HG03196 (cell line): Measurements from ENCODE around the gene PSKH1.
"Not testable (repeated sequence)": the region's sequence is repeated elsewhere in the genome, so short reads cannot be mapped to it uniquely, and the experiment has no call there.

Experiments used
- ATAC-seq: cut with Tn5 transposase; IDR thresholded peaks from one replicate; pipeline ENCODE4 v1.9.1; 2021; ENCODE audit not compliant: unreplicated experiment

PSKH1 gene

DNA sequence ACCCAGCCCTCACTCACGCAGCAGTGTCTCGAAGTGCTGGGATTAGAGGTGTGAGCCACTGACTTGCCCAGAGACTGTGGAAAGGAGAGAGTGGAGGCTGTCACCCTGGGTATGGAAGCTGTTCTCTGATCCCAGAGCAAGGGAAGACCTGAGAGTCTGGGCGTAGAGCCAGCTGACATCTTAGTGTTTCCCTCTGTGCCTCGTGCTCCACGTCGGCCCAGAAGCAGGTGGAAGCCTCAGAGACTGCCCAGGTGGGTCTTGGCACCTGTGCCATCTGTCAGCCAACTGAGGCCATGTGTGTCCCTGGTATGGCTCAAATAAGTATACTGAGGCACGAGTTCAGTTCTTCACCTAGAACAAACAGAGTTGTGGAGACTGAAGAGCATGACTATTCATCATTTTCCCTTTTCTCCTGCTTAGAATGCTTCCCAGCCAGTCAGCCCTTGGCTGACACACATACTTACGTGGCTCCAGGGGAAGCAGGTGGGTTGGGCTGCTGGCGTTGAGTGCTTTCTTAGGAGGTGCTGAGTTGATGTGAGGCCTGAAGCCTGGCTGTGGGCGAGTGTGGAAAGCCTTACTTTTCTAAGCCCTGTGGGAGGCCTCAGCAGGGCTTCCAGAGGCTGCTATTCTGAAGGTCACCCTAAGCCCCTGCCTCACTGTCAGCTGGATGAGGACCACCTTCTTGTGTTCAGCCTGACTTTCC is 30.5 kb downstream of the PSKH1 start:
- no peak for ATAC-seq

- ATAC-seq: no peak
These were observed 31.3 kb downstream of the PSKH1 start for GRCh38 chr16:67924140-67924906.

DNA sequence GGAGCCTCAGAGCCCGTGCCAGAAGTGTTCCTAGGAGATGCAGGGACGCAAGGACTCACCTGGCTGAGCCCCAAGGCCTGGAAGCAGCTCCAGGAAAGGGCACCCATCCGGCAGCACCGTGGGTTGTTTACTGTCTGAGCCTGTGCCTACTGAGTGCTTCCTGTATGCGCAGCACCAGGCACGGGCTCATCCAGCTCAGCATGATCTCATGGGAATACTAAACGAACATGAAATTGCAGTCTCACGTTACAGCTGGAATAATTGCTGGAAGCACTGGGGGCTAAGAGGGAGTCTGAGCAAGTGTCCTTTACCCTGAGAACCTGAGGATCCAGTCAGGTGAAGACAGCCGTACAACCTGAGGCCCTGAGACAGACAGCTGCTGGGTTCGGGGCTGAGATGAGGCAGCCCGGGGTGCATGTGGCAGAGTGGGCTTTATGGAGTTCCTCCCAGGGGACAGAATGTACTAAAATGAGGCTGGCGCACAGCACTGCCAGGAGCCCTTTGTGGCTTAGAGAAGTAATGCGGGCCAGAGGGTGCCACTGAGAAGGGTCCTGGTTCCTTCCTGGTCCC is 33.2 kb downstream of the PSKH1 start:
- ATAC-seq: no peak

GRCh38 chr16:67927131-67927941 is 34.3 kb downstream of the PSKH1 start:
- no peak for ATAC-seq

GRCh38 chr16:67928147-67928546 is 35.1 kb downstream of the PSKH1 start:
- ATAC-seq: no peak

- ATAC-seq: no peak
These were observed 35.7 kb downstream of the PSKH1 start for GRCh38 chr16:67928561-67929364.

DNA sequence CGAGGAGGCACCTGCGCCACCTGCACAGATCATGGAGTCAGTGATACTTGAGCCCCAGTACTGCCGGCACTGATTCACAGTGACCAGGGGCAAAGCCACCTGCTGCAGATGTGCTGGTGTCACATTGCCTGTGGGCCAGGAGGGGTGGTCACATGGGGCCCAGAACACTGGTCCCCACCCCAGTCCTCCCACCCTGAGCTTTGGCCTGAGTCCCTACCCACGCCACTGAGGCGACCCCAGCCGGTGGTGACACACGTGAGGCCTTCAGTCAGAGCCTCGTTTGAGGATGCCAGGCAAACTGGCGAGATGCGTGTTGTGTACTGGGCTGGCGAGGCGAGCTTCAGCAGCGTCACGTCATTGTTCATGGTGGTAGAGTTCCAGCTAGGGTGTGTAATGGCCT is 37.1 kb downstream of the PSKH1 start:
- ATAC-seq: no peak

DNA sequence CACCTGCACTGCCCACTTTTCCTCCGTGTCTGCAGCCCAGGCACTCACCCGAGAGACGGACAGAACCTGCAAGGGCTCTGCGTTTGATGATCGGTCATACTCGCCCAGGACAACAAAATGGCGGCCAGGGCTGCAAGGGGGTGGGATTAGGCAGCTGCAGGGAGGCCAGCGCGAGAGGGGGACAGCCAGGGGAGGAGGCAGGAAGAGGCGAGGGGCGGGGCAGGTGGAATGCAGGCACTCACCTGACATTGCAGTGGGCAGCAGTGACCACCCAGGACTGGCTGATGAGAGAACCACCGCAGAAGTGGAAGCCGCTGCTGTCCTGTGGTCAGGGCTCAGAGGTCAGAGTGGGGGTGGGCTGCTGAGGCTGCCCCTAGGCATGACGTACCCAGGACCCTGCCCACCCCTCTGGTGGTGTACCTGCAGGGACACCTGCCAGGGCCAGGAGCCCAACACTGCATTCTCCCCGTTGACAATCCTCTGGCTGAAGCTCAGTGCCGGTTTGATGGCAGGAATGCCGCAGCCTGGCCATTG is 37.7 kb downstream of the PSKH1 start:
- no peak for ATAC-seq

- no peak for ATAC-seq
These were observed 38.8 kb downstream of the PSKH1 start, which contains the start of gene CTRL for GRCh38 chr16:67931712-67932461. Gene CTRL (minus strand): TSS chr16:67931862. CDS start chr16:67931852, 10 bp downstream.

DNA sequence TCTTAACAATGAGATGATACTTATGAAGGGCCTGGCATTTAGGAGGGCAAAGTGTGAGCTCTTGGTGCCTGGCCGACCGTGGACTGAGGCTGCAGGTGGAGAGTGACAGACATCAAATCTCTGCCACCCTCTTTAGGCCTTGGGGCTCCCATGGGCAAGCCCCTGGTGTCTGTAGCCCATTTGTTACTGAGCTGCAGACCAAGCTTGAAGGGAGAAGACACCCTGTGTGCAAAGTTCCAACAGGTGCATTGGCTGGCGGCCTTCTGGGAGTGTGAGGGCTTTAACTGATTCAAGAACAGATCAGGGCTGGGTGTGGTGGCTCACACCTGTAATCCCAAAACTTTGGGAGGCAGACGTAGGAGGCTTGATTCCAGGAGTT is 39.4 kb downstream of the PSKH1 start:
- no peak for ATAC-seq

DNA sequence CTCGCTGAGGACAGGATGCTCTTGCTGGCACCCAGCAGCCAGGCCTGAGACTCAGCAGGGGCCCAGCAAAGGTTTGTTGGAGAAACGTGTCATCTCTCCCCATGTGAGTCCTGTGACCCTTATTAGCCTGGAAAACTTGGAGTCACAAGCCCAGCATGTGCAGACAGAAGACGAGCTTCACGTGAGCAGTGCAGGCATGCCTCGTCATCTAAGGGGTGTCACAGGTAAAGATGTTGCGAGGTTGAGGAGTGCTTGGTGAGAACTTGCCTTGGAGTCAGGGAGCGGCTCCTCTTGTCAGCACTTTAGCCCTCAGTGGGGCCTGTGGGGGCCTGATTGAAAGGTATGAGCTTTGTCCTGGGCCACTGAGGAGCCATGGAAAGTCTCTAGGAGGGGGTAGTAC is 40.8 kb downstream of the PSKH1 start:
- no peak for ATAC-seq

DNA sequence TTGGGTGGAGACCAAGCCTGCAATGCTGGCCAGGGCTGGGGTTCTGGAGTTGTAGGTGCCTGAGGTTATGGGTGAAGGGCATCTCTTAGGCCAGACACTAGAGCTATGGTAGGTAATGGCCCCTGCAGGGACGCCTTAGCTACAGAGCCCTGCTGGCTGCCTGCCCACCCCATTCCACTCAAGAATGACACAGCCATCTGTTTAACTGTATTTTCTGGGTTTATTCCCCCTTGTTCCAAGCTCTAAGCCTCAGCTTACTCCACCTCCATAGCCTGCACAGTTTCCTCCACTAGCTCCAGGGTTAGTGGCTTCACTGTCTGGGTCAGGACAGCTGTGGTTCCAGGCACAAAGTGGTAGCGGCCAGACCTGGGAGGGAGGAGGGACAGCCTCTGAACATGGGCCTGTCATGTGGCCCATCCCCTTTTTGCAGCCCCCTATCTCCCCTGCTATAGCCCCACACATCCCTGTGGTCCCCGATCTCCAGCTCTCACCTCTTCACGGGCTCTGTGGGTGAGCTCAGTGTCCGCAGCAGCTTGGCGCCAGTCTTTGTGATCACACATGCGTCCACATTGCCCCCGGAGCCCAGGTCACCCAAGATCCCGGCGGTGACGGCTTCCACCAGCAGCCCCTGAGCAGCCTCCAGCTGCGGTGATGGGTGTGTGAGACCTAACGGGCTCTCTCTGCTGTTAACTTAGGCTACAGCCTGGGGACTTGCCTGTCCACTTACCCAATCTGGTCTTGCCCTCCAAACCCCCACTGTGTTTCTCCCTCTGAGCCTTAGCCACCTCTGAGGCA is 41.4 kb downstream of the PSKH1 start:
- ATAC-seq: no peak

- ATAC-seq: no peak
These were observed 42.0 kb downstream of the PSKH1 start for GRCh38 chr16:67935101-67935401.

DNA sequence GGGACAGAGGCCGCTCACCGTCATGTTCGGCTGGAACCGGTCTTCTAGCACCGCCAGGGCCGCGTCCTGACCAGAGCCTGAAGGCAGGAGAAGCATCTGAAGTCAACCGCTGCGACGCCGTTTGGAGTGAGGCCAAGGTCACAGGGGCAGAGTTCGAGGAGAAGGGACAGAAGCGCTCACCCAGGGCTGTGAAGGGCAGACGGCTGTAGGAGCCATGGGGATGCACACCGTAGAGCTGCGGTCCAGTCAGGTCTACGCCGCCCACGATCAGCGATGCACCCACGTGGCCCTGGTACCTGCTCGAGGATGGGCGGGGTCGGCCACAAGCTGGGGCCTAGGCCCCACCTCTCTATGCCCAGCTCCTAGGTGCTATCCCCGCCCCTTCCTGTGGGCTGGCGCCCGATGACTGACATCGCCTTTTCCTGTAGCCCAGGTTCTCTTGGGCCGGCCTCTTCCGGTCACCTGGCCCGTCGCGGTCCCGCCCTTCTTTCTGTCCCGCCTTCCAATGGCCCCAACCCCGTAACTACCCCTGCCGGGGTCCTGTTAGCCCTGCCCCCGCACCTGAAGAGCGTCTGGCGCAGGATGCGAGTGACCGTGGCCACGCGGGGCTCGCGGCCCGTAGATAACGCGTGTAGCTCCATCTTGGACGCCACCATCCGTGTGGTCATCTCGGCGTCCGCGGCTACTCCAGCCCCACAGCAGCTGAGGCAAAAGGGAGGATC is 42.5 kb downstream of the PSKH1 start:
- ATAC-seq: peak; percentile 85

DNA sequence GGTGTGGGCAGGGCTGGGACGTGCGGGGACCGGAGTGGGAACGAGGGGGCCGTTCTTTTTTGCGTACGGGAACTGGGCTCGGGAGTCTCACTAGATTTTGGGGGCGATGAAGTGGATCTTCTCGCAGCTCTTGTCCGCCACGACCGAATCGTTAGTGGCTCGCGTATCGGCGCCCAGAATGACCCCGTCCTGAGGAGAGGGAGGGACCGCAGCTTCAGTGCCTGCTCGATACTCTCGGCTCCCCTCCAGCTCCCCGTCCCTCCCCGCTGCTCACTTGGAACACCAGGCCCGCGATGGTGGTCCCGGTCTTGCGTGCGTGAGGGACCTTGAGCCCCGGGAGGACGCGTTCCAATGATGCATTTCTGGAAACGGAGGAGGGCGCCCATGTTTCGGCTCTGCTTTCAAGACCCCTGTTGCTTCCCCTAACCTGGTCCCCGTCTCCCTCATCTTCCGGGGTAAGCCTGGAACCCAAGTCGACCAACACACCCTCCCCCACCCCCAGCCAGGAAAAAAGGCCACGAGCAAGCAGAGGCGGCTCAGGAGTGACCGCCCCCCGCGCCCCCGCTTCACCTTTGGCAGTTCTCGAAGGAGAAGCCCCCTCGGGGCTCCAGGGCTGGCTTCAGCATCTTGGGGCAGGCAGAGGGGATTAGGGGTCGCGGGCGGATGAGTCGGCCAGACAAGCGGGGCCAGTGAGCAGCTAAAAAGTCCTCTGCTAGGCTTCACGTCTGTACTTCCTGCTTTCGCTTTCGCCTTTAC is 43.2 kb downstream of the PSKH1 start, which contains the start of gene PSMB10:
Gene PSMB10 (minus strand): TSS at position 727 of the 756 bp plus-strand sequence. CDS start 101 bp downstream, at position 626.
- ATAC-seq: peak; percentile 11

GRCh38 chr16:67936880-67937605 is 44.0 kb downstream of the PSKH1 start:
- ATAC-seq: peak; percentile 46

- not testable (repeated sequence) for ATAC-seq
These were observed 44.7 kb downstream of the PSKH1 start for GRCh38 chr16:67937713-67938112.
